K562 (cell line): ENCODE results near the gene SHISA7. TPM values are rescaled to one million over a fixed set of nuclear protein-coding genes. Genes with fewer than 3 reads are reported as not detected.

ENCODE experiments used
- ATAC-seq: fragments of 200-7000 bp; cut with Tn5 transposase; 3 replicates; pipeline ENCODE4 v1.9.1; 2020; ENCODE audit warnings: moderate library complexity
- BruUV-seq: library from RNA; stranded (reverse); fragments of 400-500 nt; replicated peaks from 2 replicates; lab custom pipeline; 2021; lab: Mats Ljungman, UMichigan
- CTCF ChIA-PET: fragments of 300-600 bp; formaldehyde crosslinking; extraction: SDS; loops from one replicate; lab custom pipeline; 2021; ENCODE audit warnings: low intra/inter-chr PET ratio; lab: Yijun Ruan, JAX
- POLR2A ChIA-PET: fragments of 300-600, 350-650 bp; sonication (Branson Sonifier 250); formaldehyde crosslinking; extraction: SDS; loops from one replicate; lab custom pipeline; 2021; ENCODE audit warnings: antibody characterized with exemption, inconsistent platforms; lab: Yijun Ruan, JAX
- DNase-seq, 4 experiments: peaks; one replicate each; pipeline versions ENCODE4 v3.0.0 to v3.0.0-alpha.2; 2011 to 2018; ENCODE audit warnings: low spot score in 3 of 4, mixed read lengths in 3 of 4; ENCODE audit errors: extremely low read depth in 1 of 4
- FAIRE-seq: peaks from 2 replicates; lab custom pipeline; 2011; peaks lifted over from hg19 to GRCh38; lab: Jason Lieb, UNC
- H2AFZ ChIP-seq: 2 replicates; pipeline ENCODE4 v1.6.0; 2011; ENCODE audit warnings: low read depth, low read length, control low read depth, inconsistent platforms
- H3K27ac ChIP-seq: fragments of 200-600 bp; 3 replicates; pipeline ENCODE4 v1.8.0; 2011; ENCODE audit warnings: low read depth, mild to moderate bottlenecking, control low read depth, inconsistent platforms, low read length, moderate library complexity, mixed read lengths; ENCODE audit errors: extremely low read depth
- H3K27me3 ChIP-seq, 2 experiments: fragments of 300-600 bp in 1 of 2; 2 replicates in 1 of 2; 3 replicates in 1 of 2; pipeline versions ENCODE4 v1.6.0 to v1.8.0; 2011; ENCODE audit warnings: inconsistent platforms in 2 of 2, low read length in 2 of 2, mild to moderate bottlenecking in 1 of 2, mixed read lengths in 1 of 2, moderate library complexity in 1 of 2; ENCODE audit not compliant: control insufficient read depth in 2 of 2, insufficient read depth in 2 of 2
- H3K36me3 ChIP-seq: fragments of 300-600 bp; 3 replicates; pipeline ENCODE4 v1.8.0; 2011; ENCODE audit warnings: mild to moderate bottlenecking, low read length, inconsistent platforms; ENCODE audit not compliant: control insufficient read depth, insufficient read depth
- H3K4me1 ChIP-seq, 2 experiments: fragments of 200-600 bp in 1 of 2; replicated peaks in 1 of 2; 2 replicates in 1 of 2; 3 replicates in 1 of 2; pipeline versions ENCODE4 v1.5.1 to v1.8.0; 2011; ENCODE audit warnings: inconsistent platforms in 2 of 2, low read length in 2 of 2, mild to moderate bottlenecking in 1 of 2, mixed read lengths in 1 of 2, moderate library complexity in 1 of 2; ENCODE audit not compliant: control insufficient read depth in 2 of 2, insufficient read depth in 2 of 2
- H3K4me2 ChIP-seq: 2 replicates; pipeline ENCODE4 v1.6.1; 2011; ENCODE audit warnings: low read length, control low read depth, inconsistent platforms, mixed read lengths; ENCODE audit not compliant: insufficient read depth
- H3K4me3 ChIP-seq: fragments of 200-600 bp; sonication (generic), shearing (Covaris generic); 2 replicates; pipeline ENCODE4 v1.5.1; 2016; ENCODE audit warnings: control low read depth, inconsistent platforms
- H3K79me2 ChIP-seq: fragments of 200-600 bp; 3 replicates; pipeline ENCODE4 v1.8.0; 2011; ENCODE audit warnings: low read length, inconsistent platforms; ENCODE audit not compliant: control insufficient read depth, insufficient read depth
- H3K9ac ChIP-seq, 2 experiments: 2 replicates each; pipeline versions ENCODE4 v1.6.0 to v1.6.1; 2011; ENCODE audit warnings: low read depth in 2 of 2, low read length in 2 of 2, control low read depth in 1 of 2, inconsistent platforms in 1 of 2, mild to moderate bottlenecking in 1 of 2, mixed read lengths in 1 of 2; ENCODE audit not compliant: insufficient read depth in 1 of 2
- H3K9me1 ChIP-seq: one replicate; pipeline ENCODE4 v1.6.0; 2011; ENCODE audit warnings: inconsistent platforms, mild to moderate bottlenecking, low read length, moderate library complexity; ENCODE audit not compliant: control insufficient read depth, insufficient read depth
- H3K9me3 ChIP-seq: replicated peaks from 2 replicates; pipeline ENCODE4 v1.5.1; 2011; ENCODE audit warnings: low read depth, low read length, inconsistent platforms; ENCODE audit not compliant: control insufficient read depth, insufficient read depth
- H4K20me1 ChIP-seq: replicated peaks from 2 replicates; pipeline ENCODE4 v1.6.1; 2011; ENCODE audit warnings: low read length, inconsistent platforms, mixed read lengths; ENCODE audit not compliant: control insufficient read depth, insufficient read depth
- FOXA1 ChIP-seq: fragments of 450-650 bp; IDR thresholded peaks from 2 replicates; pipeline ENCODE4 v1.6.1; 2016; ENCODE audit warnings: mild to moderate bottlenecking, borderline replicate concordance
- RBFOX2 ChIP-seq: fragments of 200-400 bp; formaldehyde crosslinking; IDR thresholded peaks from 2 replicates; pipeline ENCODE4 v1.6.1; 2017; ENCODE audit warnings: low read depth, mild to moderate bottlenecking, low read length, moderate library complexity
- WGBS: fragments of 100-300 bp; shearing (Covaris generic); methylation state at CpG from one replicate; pipeline ENCODE4 v1.1.6; 2016; ENCODE audit warnings: low coverage, mixed read lengths; ENCODE audit not compliant: insufficient coverage; ENCODE audit errors: missing lambda C conversion rate; 5-methylcytosine and 5-hydroxymethylcytosine counted together
- in situ Hi-C: fragments of 300-500 bp; cut with MboI; formaldehyde crosslinking; loops from 4 replicates; pipeline ENCODE4 v1.15.0; 2018; ENCODE audit warnings: inconsistent platforms, mixed read lengths
- intact Hi-C: fragments of 100-400 bp; cut with micrococcal nuclease; formaldehyde crosslinking; loops from 2 replicates; pipeline ENCODE4 v1.14.2; 2022
- polyA plus RNA-seq, 8 experiments: library from polyadenylated mRNA; depleted of rRNA in 4 of 8; stranded (reverse) in 5 of 8; unstranded in 3 of 8; fragments of >200 nt; fragmentation: Nextera tagmentation in 2 of 8; fragmentation: Illumina TruSeq in 1 of 8; extraction: Ambion mirVana in 2 of 8; extraction: Trizol in 1 of 8; gene quantifications; 2 replicates each; pipeline versions ENCODE4 v1.2.1 to v1.2.3, GENCODE V29; 2011 to 2014; ENCODE audit warnings: inconsistent platforms in 1 of 8, missing spikeins in 1 of 8
- total RNA-seq, 7 experiments: library from RNA; depleted of rRNA in 6 of 7; stranded (reverse); fragments of >200 nt in 6 of 7; fragmentation: Illumina TruSeq in 2 of 7; extraction: Trizol in 2 of 7; gene quantifications; 2 replicates each; pipeline versions ENCODE4 v1.2.1 to v1.2.3, GENCODE V29; 2011 to 2021; ENCODE audit warnings: low replicate concordance in 1 of 7
- TF ChIP-seq, protein P1 (sequence below): sonication (generic); formaldehyde crosslinking; IDR thresholded peaks from 2 replicates; pipeline ENCODE4 v1.8.1; 2023; ENCODE audit warnings: mild to moderate bottlenecking, missing genetic modification reagents

SHISA7 gene
- total and polyA plus RNA-seq, 9 of the 15 experiments (the other 6 are each of a cell fraction or from before 2014, with no cell fraction given), result 0.01 to 0.40 (median 0.07) TPM

DNA sequence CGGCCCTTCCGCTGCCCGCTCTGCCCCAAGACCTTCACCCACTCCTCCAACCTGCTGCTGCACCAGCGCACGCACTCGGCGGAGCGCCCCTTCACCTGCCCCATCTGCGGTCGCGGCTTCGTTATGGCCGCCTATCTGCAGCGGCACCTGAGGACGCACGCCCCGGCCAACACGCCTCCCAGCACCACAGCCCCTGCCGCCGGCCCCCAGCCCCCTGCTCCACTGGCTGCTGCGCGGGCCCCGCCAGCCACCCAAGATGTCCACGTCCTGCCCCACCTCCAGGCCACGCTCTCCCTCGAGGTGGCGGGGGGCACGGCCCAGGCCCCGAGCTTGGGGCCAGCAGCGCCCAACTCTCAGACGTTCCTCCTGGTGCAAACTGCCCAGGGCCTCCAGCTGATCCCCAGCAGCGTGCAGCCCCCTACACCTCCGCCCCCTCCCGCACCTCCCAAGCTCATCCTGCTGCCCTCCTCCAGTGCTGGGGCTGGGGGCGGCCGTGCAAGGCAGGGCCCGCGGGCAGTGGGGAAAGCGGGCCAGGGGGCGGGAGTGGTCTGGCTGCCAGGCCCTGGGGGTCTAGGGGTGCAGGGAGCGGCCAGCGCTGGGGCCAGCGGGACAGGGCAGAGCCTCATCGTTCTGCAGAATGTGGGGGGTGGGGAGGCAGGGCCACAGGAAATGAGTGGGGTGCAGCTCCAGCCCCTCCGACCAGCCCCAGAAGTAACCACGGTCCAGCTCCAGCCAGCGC is 40.0 kb upstream of the SHISA7 start:
- Histone ChIP-seq H3K27ac (no peak overlapping the region), H3K79me2 (peaks cover 25% of the 10 kb centered on the region), H3K9ac (no peak overlapping the region), H3K9me1 (no peaks in the 10 kb centered on the region), H3K4me2 (no peak overlapping the region), H3K27me3 (no peaks in the 10 kb centered on the region), H4K20me1 (no peaks in the 10 kb centered on the region), H3K4me1 (peaks cover 28 to 69% of the 10 kb centered on the region in 2 experiments)
- CTCF ChIA-PET, result no interaction called here
- DNase-seq, result no peak
- ATAC-seq, result no peak
- in situ Hi-C loops, result no loop called here
- 96% methylated on average over 31 of the region's 47 CpGs for WGBS
- no TSS peak for BruUV-seq
- TF ChIP-seq, protein P1, sequence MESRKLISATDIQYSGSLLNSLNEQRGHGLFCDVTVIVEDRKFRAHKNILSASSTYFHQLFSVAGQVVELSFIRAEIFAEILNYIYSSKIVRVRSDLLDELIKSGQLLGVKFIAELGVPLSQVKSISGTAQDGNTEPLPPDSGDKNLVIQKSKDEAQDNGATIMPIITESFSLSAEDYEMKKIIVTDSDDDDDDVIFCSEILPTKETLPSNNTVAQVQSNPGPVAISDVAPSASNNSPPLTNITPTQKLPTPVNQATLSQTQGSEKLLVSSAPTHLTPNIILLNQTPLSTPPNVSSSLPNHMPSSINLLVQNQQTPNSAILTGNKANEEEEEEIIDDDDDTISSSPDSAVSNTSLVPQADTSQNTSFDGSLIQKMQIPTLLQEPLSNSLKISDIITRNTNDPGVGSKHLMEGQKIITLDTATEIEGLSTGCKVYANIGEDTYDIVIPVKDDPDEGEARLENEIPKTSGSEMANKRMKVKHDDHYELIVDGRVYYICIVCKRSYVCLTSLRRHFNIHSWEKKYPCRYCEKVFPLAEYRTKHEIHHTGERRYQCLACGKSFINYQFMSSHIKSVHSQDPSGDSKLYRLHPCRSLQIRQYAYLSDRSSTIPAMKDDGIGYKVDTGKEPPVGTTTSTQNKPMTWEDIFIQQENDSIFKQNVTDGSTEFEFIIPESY (CRISPR knock-in tag), result peak; percentile 81
- TF ChIP-seq FOXA1, result no peak
- peak; percentile 52; the same call in 1 of the 2 replicates for TF ChIP-seq RBFOX2
- TF ChIP-seq, all 486 proteins: peak for 2
- no peaks in the 10 kb centered on the region for H3K9me3 ChIP-seq
- intact Hi-C loops, result no loop called here
- FAIRE-seq, result no peak
- peaks cover 32% of the 10 kb centered on the region; the same call in 2 of the 3 replicates for H3K36me3 ChIP-seq
- POLR2A ChIA-PET, result interaction anchor here (0.5 to 2.1 kb wide), 4 partner anchors 11 to 103 kb away, joined by 3 to 12 read pairs (median 4); no protein-coding TSS in a partner anchor
- no peak overlapping the region for H2AFZ ChIP-seq
- H3K4me3 ChIP-seq, result no peak overlapping the region
